Head of caudate nucleus (tissue), 42 donors: ENCODE data around the gene IRF6.

Experiments
- DNase-seq, 42 donors: peaks; one replicate each; pipeline versions ENCODE4 v3.0.0 to v3.0.0-alpha.2; 2020 to 2021; ENCODE audit warnings: mixed read lengths in 7 of 42
- intact Hi-C: fragments of 100-400 bp; cut with DNase I; formaldehyde crosslinking; loops from one replicate; pipeline ENCODE4 v1.15.0; 2022

The IRF6 gene

GRCh38 chr1:209770636-209771415, 35.1 kb downstream of the IRF6 start:
- DNase-seq, result no peak
- intact Hi-C loops, result no loop called here

GRCh38 chr1:209769971-209770370, 36.0 kb downstream of the IRF6 start:
- intact Hi-C loops, result no loop called here

GRCh38 chr1:209769171-209769904, 36.6 kb downstream of the IRF6 start:
- intact Hi-C loops, result no loop called here
- peak in 32 of 42 donors; percentile 18 to 67 (median 36) for DNase-seq

More at GRCh38 chr1:209769971-209770370, 36.0 kb downstream of the IRF6 start:
- DNase-seq, result peak in 5 of 42 donors; percentile 21 to 44 (median 30)

- intact Hi-C loops, result no loop called here
- no peak for DNase-seq
Measured at GRCh38 chr1:209768354-209768774, 37.6 kb downstream of the IRF6 start.

GRCh38 chr1:209767706-209768105, 38.2 kb downstream of the IRF6 start:
- intact Hi-C loops, result no loop called here
- DNase-seq, result no peak

GRCh38 chr1:209767096-209767495, 38.8 kb downstream of the IRF6 start:
- intact Hi-C loops, result no loop called here
- no peak for DNase-seq

GRCh38 chr1:209766051-209766450, 39.9 kb downstream of the IRF6 start:
- no peak for DNase-seq
- intact Hi-C loops, result no loop called here

- intact Hi-C loops, result no loop called here
- DNase-seq, result no peak
Measured at GRCh38 chr1:209761011-209761635, 44.8 kb downstream of the IRF6 start.

GRCh38 chr1:209759829-209760359, 46.0 kb downstream of the IRF6 start:
- intact Hi-C loops, result no loop called here

GRCh38 chr1:209758400-209758799, 47.5 kb downstream of the IRF6 start:
- intact Hi-C loops, result no loop called here
- DNase-seq, result no peak

More at GRCh38 chr1:209759829-209760359, 46.0 kb downstream of the IRF6 start:
- no peak for DNase-seq

- intact Hi-C loops, result no loop called here
- peak in 27 of 42 donors; percentile 20 to 61 (median 32) for DNase-seq
Measured at GRCh38 chr1:209756615-209757445, 49.1 kb downstream of the IRF6 start.

GRCh38 chr1:209755926-209756614, 49.9 kb downstream of the IRF6 start, which contains the start of gene TRAF3IP3:
TSS of gene TRAF3IP3 (plus strand) at chr1:209756053. CDS start at chr1:209760040, 3,987 bp downstream.
- DNase-seq, result peak in 25 of 42 donors; percentile 17 to 66 (median 35)

GRCh38 chr1:209755256-209755655, 50.7 kb downstream of the IRF6 start:
- intact Hi-C loops, result no loop called here
- no peak for DNase-seq

More at GRCh38 chr1:209755926-209756614, 49.9 kb downstream of the IRF6 start, which contains the start of gene TRAF3IP3:
- intact Hi-C loops, result no loop called here

GRCh38 chr1:209752890-209753289, 53.1 kb downstream of the IRF6 start:
- intact Hi-C loops, result no loop called here
- DNase-seq, result no peak

GRCh38 chr1:209751627-209752231, 54.2 kb downstream of the IRF6 start:
- DNase-seq, result no peak
- intact Hi-C loops, result no loop called here

GRCh38 chr1:209749670-209750323, 56.1 kb downstream of the IRF6 start:
- no peak for DNase-seq
- intact Hi-C loops, result loop anchor here (5.0 kb wide), 2 partner anchors 57 to 172 kb away; no protein-coding TSS in a partner anchor

GRCh38 chr1:209749205-209749604, 56.7 kb downstream of the IRF6 start:
- intact Hi-C loops, result loop anchor here (5.0 kb wide), 2 partner anchors 57 to 172 kb away; no protein-coding TSS in a partner anchor
- no peak for DNase-seq
